ENCODE measurements around the gene GPR52.
"Not testable (repeated sequence)": the region's sequence is repeated elsewhere in the genome, so short reads cannot be mapped to it uniquely, and the experiment has no call there.

The GPR52 gene, protein sequence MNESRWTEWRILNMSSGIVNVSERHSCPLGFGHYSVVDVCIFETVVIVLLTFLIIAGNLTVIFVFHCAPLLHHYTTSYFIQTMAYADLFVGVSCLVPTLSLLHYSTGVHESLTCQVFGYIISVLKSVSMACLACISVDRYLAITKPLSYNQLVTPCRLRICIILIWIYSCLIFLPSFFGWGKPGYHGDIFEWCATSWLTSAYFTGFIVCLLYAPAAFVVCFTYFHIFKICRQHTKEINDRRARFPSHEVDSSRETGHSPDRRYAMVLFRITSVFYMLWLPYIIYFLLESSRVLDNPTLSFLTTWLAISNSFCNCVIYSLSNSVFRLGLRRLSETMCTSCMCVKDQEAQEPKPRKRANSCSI

GRCh38 chr1:174447866-174448530 is at the start of gene GPR52:
Gene GPR52 (plus strand): TSS chr1:174447964. CDS start chr1:174448112, 148 bp downstream.
- DNase-seq: no peak

DNA sequence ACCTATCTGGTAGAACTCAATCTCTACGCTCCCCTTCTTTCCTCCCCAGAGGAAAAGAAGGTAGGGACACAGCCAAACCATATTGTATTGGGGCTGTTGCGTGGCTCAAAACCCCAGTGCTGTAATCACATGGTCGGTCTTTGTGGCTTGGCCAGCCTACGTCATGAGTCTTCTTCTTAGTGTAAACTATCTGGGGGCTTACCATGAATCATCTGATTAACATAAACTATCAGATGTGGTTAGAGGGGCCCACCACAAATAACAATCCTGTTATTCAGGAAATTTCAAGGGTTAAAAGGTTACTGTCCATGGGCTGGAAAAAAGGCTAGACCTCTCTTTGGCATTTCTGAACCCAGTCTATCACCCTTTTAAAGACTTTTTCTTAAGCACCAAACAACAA is 49.5 kb upstream of the GPR52 start:
- no peak for DNase-seq

DNA sequence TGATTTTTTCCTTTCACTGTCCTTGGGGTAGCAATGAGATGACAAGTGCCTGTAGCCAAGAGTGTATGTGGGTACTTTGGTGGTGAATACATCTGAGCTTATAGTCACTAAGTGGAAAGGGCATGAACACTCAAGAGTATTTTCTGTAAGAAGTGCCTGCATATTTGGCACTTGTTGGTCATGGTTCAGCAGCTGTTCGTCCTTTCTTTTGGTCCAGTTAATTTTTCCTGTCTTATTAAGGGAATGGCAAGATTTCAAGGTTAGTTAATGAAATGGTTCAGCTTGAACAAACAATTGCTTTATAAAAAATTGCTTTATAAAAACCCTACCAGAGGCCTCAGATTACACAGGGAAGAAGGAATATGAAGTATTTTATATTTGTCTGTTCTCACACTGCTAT is 48.6 kb upstream of the GPR52 start:
- no peak for DNase-seq

DNA sequence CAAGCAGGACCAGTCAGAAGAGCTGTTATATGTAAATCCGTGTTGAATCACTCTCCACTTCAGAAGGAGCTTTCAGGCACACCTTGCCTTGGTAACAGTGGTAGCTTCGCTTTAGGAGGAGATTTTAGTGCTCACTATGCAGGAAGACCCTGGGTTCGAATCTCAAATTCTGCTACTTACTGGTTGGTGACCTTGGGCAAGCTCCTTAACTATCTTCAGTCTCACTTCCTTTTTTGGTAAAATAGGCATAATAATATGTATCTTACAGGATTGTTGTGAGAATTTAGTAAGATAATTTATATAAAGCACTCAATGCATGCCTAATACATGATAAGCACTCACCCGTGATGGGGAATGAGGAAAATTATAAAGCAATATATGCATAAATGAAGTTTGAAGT is 46.7 kb upstream of the GPR52 start:
- no peak for DNase-seq

- no peak for DNase-seq
These were observed 42.5 kb upstream of the GPR52 start for GRCh38 chr1:174405219-174405618.

DNA sequence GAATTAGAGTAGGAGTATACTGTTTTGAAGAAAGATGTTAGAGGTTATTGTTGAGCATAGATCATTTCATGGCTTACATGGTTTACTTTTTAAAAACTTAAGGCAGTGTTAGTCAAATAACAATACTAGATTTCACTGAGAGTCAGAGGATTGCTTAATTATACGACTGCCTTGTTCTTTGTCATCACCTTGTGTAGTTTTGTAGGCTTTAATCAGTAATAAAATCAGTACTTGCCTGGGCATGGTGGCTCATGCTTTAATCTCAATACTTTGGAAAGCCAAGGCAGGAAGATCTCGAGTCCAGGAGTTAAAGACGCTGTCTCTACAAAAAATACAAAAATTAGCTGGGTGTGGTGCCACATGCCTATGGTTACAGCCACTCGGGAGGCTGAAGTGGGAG is 41.3 kb upstream of the GPR52 start:
- no peak for DNase-seq

DNA sequence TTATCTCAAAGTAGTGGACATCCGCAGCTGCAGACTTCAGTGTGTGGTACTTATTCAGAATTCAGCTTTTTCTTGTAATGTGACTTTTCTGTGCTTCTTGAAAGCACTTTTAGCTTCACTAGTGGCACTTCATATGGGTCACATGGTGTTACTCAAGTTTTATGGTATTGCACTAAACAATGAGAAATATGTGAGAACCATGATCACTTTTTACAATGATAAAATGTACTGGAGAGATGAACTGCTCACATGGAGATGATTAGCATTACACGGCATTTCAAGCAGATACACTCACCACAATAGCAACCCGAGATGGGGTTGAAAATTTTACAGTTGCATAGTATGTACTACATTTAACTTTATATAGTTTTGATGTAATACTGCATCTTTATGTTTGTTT is 40.1 kb upstream of the GPR52 start:
- DNase-seq: no peak

GRCh38 chr1:174408146-174408545 is 39.6 kb upstream of the GPR52 start:
- no peak for DNase-seq

- DNase-seq: not testable (repeated sequence)
These were observed 38.0 kb upstream of the GPR52 start for GRCh38 chr1:174409801-174410200.

DNA sequence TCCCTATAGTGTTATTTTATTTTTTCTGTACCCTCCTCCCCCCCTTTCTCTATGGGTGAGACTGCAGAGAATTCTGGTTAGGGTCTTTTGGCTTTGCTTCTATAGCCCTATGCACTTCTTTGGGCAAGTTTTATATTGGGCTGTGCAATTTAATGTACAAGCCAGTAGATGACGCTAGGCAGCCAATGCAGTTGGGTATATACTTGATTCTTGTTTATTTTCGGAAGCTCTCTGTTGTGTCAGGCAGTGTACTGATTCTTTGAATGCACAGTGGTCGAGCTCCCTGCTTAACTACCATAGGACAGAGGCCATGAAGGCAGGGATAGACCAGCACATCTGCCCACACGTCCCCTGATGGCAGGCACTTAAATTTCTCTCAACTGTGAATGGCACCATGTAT is 34.1 kb upstream of the GPR52 start:
- DNase-seq: no peak

DNA sequence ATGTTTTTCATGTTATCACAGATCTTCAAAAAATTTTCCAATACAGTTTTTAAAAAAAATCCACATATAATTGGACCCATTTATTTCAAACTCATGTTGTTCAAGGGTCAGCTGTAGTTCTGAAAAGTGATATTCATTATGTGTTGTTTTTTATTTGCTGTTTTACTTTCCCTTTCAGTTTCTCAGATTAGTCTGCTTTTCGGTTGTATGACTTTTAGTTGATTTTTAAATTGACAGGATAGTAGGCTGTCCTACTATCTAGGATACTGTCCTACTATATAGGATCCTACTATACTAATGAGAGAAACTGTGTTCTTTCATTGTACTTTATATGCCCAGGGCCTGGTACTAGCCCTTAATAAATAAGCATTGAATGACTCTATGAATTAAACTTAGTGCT is 33.6 kb upstream of the GPR52 start:
- DNase-seq: no peak

- no peak for DNase-seq
These were observed 32.3 kb upstream of the GPR52 start for GRCh38 chr1:174415506-174415905.

DNA sequence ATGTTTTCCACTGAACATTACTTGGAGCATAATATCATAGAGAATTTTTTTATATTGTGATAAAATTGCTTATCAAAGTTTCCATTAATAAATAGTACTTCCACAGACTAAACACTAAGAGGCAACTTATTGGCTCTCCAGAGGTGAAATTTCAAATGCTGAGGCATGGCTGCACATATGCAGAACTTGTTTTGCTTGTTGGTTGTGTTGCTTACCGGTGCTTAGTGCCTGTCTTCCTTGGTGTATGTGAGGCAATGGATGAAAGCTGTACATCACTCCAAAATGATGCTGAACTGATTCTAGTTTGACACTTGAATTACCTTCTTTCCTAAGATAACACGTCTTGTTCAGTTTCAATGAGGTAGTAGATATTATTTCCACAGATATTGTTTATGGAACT is 29.8 kb upstream of the GPR52 start:
- DNase-seq: no peak

DNA sequence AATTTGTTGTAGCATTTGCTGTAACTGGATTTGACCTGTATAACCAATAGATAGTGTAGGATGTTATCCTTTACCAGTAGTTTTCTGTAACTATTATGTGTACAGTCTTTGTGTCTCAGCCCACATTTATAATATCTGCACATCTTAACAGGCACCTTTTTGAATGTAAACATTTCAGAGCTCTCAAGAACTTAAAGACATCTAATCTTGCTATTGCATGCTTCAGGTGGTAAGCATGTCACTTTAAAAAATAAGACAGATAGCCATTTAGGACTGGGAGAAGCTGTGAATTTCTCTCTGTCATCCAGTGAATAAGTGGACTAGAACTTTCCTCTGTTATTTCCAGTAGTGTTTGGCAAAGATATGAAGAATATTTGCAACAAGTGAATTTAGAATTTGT is 22.6 kb upstream of the GPR52 start:
- no peak for DNase-seq

DNA sequence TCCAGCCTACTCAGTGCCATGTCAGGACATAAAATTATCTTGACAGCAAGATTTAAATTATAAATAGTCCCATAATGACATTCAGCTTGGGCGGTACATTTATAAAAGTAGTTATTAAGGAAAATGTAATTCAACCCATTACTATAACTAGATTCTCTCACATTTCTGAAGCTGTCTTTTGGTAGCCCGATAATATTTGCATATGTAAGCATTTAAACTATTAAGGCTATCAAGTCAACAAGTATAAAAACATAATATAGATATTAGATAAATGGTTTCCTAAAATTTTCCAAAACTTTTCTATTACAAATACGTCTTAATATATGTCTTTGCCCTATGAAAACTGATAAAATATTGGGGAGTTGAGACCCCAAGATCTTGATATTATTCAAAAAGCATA is 21.6 kb upstream of the GPR52 start:
- no peak for DNase-seq

DNA sequence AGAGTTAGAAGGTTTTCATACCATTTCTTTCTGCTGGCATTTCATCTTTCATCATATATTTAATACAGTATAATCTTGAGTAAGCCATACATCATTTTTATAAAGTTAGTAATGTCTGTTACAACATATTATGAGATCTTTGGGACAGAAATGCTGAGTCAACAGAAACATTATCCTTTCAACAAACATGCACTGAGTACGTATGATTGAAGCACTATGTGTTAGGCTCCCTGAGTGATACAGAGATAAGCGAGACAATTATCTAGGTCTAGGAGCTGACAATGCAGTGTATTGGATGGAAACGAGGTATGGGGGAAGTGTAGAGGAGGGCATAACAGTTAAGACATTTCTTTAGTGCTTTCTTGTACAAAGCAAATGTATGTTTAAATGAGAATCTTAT is 19.7 kb upstream of the GPR52 start:
- DNase-seq: no peak

DNA sequence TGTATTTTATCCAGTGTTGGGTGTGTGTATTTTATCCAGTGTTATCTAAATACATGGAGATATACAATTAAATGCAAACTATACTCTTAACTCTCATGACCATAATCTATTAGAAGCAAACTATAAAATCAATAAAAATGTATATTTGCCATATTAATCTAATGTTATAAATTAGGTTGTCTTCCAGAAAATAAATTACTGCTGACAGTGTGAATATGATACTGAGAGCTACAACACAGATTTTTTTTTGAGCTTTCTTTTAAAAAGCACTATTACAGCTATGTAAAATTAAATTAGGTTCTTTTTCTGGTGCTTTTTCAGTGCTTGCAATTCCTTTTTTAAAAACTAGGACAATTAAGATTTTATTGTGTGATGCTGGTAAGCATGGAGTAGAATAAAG is 19.0 kb upstream of the GPR52 start:
- no peak for DNase-seq

- DNase-seq: no peak
These were observed 14.3 kb upstream of the GPR52 start for GRCh38 chr1:174433451-174433850.

GRCh38 chr1:174445351-174445750 is 2.4 kb upstream of the GPR52 start:
- no peak for DNase-seq

DNA sequence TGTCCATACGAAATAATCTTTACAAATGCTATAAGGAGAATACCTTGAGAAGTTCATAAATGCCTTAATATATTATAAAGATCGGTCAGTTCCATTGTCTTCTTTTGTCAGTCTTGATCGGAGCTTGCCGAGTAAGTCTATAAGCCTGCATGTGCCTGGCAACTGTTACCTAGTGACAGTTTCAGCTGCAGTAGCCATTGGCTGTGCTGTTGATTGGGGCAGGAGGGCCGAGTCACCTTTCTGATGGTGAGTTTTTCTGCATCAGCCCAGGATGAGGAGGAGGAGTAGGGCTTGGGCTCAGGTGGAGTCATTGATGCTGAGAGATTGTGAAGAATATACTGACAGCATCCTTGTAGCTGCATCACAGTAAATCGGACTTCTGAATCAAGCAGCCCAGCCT is 1.9 kb upstream of the GPR52 start:
- no peak for DNase-seq

DNA sequence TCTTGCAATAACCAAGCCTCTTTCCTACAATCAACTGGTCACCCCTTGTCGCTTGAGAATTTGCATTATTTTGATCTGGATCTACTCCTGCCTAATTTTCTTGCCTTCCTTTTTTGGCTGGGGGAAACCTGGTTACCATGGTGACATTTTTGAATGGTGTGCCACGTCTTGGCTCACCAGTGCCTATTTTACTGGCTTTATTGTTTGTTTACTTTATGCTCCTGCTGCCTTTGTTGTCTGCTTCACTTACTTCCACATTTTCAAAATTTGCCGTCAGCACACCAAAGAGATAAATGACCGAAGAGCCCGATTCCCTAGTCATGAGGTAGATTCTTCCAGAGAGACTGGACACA is 743 bp downstream of the GPR52 start:
- DNase-seq: no peak

DNA sequence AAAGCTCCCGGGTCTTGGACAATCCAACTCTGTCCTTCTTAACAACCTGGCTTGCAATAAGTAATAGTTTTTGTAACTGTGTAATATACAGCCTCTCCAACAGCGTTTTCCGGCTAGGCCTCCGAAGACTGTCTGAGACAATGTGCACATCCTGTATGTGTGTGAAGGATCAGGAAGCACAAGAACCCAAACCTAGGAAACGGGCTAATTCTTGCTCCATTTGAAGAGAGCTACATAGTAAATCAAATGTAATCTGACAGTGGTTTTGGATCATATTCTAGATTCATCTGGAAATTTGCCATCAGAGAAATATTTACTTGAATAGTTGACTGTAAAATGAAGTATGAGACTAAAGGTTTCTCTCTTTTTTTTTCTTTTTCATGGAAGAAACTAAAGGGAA is 1.2 kb downstream of the GPR52 start:
- DNase-seq: no peak

DNA sequence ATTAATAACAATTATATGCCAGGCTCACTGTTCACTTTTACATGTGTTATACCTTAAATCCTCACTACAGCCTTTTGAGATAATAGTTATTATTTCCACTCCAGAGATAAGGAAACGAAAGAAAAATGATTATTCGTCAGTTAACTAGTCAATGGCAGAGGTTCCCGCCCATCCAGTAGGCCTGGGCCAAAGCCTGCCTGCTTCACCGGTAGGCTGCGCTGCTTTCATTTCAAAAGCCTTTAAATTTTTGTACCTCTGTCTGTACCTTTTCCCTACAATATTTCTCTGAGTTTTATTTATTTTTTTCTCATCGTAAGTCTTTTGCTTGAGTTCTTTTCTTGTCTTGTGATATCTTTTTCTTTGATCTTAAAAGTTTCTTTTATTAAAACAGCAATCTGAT is 3.6 kb downstream of the GPR52 start:
- DNase-seq: no peak

- no peak for DNase-seq
These were observed 18.1 kb downstream of the GPR52 start for GRCh38 chr1:174465855-174466254.

GRCh38 chr1:174466607-174467006 is 18.8 kb downstream of the GPR52 start:
- DNase-seq: no peak
